HG03135 (cell line): ENCODE results near the gene RNF146.
"Not testable (repeated sequence)": the region's sequence is repeated elsewhere in the genome, so short reads cannot be mapped to it uniquely, and the experiment has no call there.

ENCODE experiments used
- ATAC-seq: cut with Tn5 transposase; IDR thresholded peaks from one replicate; pipeline ENCODE4 v1.9.1; 2021; ENCODE audit warnings: mild to moderate bottlenecking, moderate library complexity; ENCODE audit not compliant: unreplicated experiment

Gene RNF146

GRCh38 chr6:127266178-127266891, at the start of gene RNF146:
TSS of gene RNF146 (plus strand) at chr6:127266864. CDS start at chr6:127280339, 13,475 bp downstream.
- peak; percentile 80 for ATAC-seq

GRCh38 chr6:127219869-127220268, 46.8 kb upstream of the RNF146 start:
- no peak for ATAC-seq

- no peak for ATAC-seq
Measured at GRCh38 chr6:127221201-127221600, 45.5 kb upstream of the RNF146 start.

- no peak for ATAC-seq
Measured at GRCh38 chr6:127222418-127222817, 44.2 kb upstream of the RNF146 start.

GRCh38 chr6:127225497-127225896, 41.2 kb upstream of the RNF146 start:
- no peak for ATAC-seq

GRCh38 chr6:127233819-127234218, 32.8 kb upstream of the RNF146 start:
- not testable (repeated sequence) for ATAC-seq

- ATAC-seq = no peak
Measured at GRCh38 chr6:127243501-127243900, 23.2 kb upstream of the RNF146 start.

GRCh38 chr6:127247114-127248096, 19.3 kb upstream of the RNF146 start:
- ATAC-seq = no peak

GRCh38 chr6:127249621-127250020, 17.0 kb upstream of the RNF146 start:
- ATAC-seq = no peak

- no peak for ATAC-seq
Measured at GRCh38 chr6:127255286-127255685, 11.4 kb upstream of the RNF146 start.

- ATAC-seq = no peak
Measured at GRCh38 chr6:127262896-127263295, 3.8 kb upstream of the RNF146 start.

GRCh38 chr6:127263481-127263880, 3.2 kb upstream of the RNF146 start:
- no peak for ATAC-seq

GRCh38 chr6:127266892-127267645, 405 bp downstream of the RNF146 start:
- peak; percentile 75 for ATAC-seq

- peak; percentile 7 for ATAC-seq
Measured at GRCh38 chr6:127267646-127268625, 1.3 kb downstream of the RNF146 start.

- ATAC-seq = no peak
Measured at GRCh38 chr6:127272576-127272975, 5.9 kb downstream of the RNF146 start.

- ATAC-seq = no peak
Measured at GRCh38 chr6:127273499-127273898, 6.8 kb downstream of the RNF146 start.

- no peak for ATAC-seq
Measured at GRCh38 chr6:127276331-127276730, 9.7 kb downstream of the RNF146 start.

GRCh38 chr6:127277878-127278843, 11.5 kb downstream of the RNF146 start:
- no peak for ATAC-seq

GRCh38 chr6:127279815-127280214, 13.2 kb downstream of the RNF146 start:
- no peak for ATAC-seq
